HEK293 (cell line): ENCODE measurements around the gene HK2.

Source experiments
- CTCF ChIA-PET: fragments of 350-600 bp; formaldehyde crosslinking; extraction: SDS; loops from one replicate; lab custom pipeline; 2021; ENCODE audit warnings: antibody characterized with exemption; lab: Yijun Ruan, JAX
- POLR2A ChIA-PET: fragments of 300-600 bp; formaldehyde crosslinking; extraction: SDS; loops from one replicate; lab custom pipeline; 2020; ENCODE audit warnings: antibody characterized with exemption, inconsistent platforms; lab: Yijun Ruan, JAX
- H3K27ac ChIP-seq: fragments of 200-500 bp; sonication (Bioruptor generic); 2 replicates; pipeline ENCODE4 v1.5.1; 2014; ENCODE audit warnings: low read depth, low read length, control low read depth, inconsistent platforms; ENCODE audit errors: extremely low read depth
- H3K36me3 ChIP-seq, 2 experiments: fragments of 200-500 bp in 1 of 2; sonication (Bioruptor generic) in 1 of 2; 1 replicate in 1 of 2; 2 replicates in 1 of 2; pipeline ENCODE4 v1.5.1; 2014 to 2017; ENCODE audit warnings: inconsistent platforms in 2 of 2, low read length in 2 of 2; ENCODE audit not compliant: control insufficient read depth in 2 of 2, insufficient read depth in 1 of 2
- H3K4me1 ChIP-seq: fragments of 200-500 bp; sonication (Bioruptor generic); 2 replicates; pipeline ENCODE4 v1.5.1; 2014; ENCODE audit warnings: mild to moderate bottlenecking, low read length, inconsistent platforms; ENCODE audit not compliant: control insufficient read depth, insufficient read depth
- H3K4me3 ChIP-seq: 2 replicates; pipeline ENCODE4 v1.5.1; 2011; ENCODE audit warnings: low read depth, mild to moderate bottlenecking, control low read depth, low read length, moderate library complexity
- H3K9me3 ChIP-seq: fragments of 200-500 bp; sonication (Bioruptor generic); 2 replicates; pipeline ENCODE4 v1.5.1; 2014; ENCODE audit warnings: low read depth, low read length, inconsistent platforms; ENCODE audit not compliant: control insufficient read depth, insufficient read depth
- GFI1B ChIP-seq: fragments of 450-650 bp; formaldehyde crosslinking; IDR thresholded peaks from 2 replicates; pipeline ENCODE4 v1.5.1; 2016; ENCODE audit warnings: missing biosample characterization, missing genetic modification characterization
- HOXD13 ChIP-seq: sonication (generic); formaldehyde crosslinking; IDR thresholded peaks from 2 replicates; pipeline ENCODE4 v1.8.0; 2022; ENCODE audit warnings: missing genetic modification reagents, borderline replicate concordance
- INSM2 ChIP-seq: fragments of 450-650 bp; formaldehyde crosslinking; IDR thresholded peaks from 2 replicates; pipeline ENCODE4 v1.5.1; 2016; ENCODE audit warnings: missing biosample characterization, missing genetic modification characterization
- MYNN ChIP-seq: fragments of 450-650 bp; formaldehyde crosslinking; IDR thresholded peaks from 2 replicates; pipeline ENCODE4 v1.5.1; 2016; ENCODE audit warnings: missing biosample characterization, missing genetic modification characterization, borderline replicate concordance
- PRDM2 ChIP-seq: fragments of 450-650 bp; formaldehyde crosslinking; IDR thresholded peaks from 2 replicates; pipeline ENCODE4 v1.5.1; 2016; ENCODE audit warnings: missing biosample characterization, missing genetic modification characterization, borderline replicate concordance
- ZBTB1 ChIP-seq: fragments of 450-650 bp; formaldehyde crosslinking; IDR thresholded peaks from 2 replicates; pipeline ENCODE4 v1.5.1; 2016; ENCODE audit warnings: missing biosample characterization, missing genetic modification characterization
- ZBTB8A ChIP-seq: fragments of 450-650 bp; formaldehyde crosslinking; IDR thresholded peaks from 2 replicates; pipeline ENCODE4 v1.5.1; 2016; ENCODE audit warnings: missing biosample characterization, missing genetic modification characterization
- ZFP41 ChIP-seq: fragments of 450-650 bp; formaldehyde crosslinking; IDR thresholded peaks from 2 replicates; pipeline ENCODE4 v1.5.1; 2016; ENCODE audit warnings: missing biosample characterization, missing genetic modification characterization, borderline replicate concordance
- ZNF10 ChIP-seq: fragments of 450-650 bp; formaldehyde crosslinking; IDR thresholded peaks from 2 replicates; pipeline ENCODE4 v1.5.1; 2017; ENCODE audit warnings: missing biosample characterization, missing genetic modification characterization
- ZNF138 ChIP-seq: fragments of 450-650 bp; formaldehyde crosslinking; IDR thresholded peaks from 2 replicates; pipeline ENCODE4 v1.5.1; 2016; ENCODE audit warnings: missing biosample characterization, missing genetic modification characterization, borderline replicate concordance
- ZNF146 ChIP-seq: fragments of 450-650 bp; formaldehyde crosslinking; IDR thresholded peaks from 2 replicates; pipeline ENCODE4 v1.5.1; 2016; ENCODE audit warnings: missing biosample characterization, missing genetic modification characterization
- ZNF175 ChIP-seq: fragments of 450-650 bp; formaldehyde crosslinking; IDR thresholded peaks from 2 replicates; pipeline ENCODE4 v1.5.1; 2016; ENCODE audit warnings: missing biosample characterization, missing genetic modification characterization
- ZNF214 ChIP-seq: fragments of 450-650 bp; formaldehyde crosslinking; IDR thresholded peaks from 2 replicates; pipeline ENCODE4 v1.5.1; 2017; ENCODE audit warnings: missing biosample characterization, mild to moderate bottlenecking, missing genetic modification characterization, borderline replicate concordance
- ZNF23 ChIP-seq: fragments of 450-650 bp; formaldehyde crosslinking; IDR thresholded peaks from 2 replicates; pipeline ENCODE4 v1.5.1; 2016; ENCODE audit warnings: missing biosample characterization, missing genetic modification characterization, borderline replicate concordance
- ZNF311 ChIP-seq: fragments of 450-650 bp; formaldehyde crosslinking; IDR thresholded peaks from 2 replicates; pipeline ENCODE4 v1.5.1; 2017; ENCODE audit warnings: missing biosample characterization, missing genetic modification characterization, borderline replicate concordance
- ZNF335 ChIP-seq: fragments of 450-650 bp; formaldehyde crosslinking; conservative IDR thresholded peaks from 2 replicates; pipeline ENCODE4 v1.5.1; 2016; ENCODE audit warnings: missing biosample characterization, missing genetic modification characterization
- ZNF341 ChIP-seq: fragments of 450-650 bp; formaldehyde crosslinking; IDR thresholded peaks from 2 replicates; pipeline ENCODE4; 2016; ENCODE audit warnings: low read depth, missing biosample characterization, missing genetic modification characterization
- ZNF354C ChIP-seq: fragments of 450-650 bp; formaldehyde crosslinking; IDR thresholded peaks from 2 replicates; pipeline ENCODE4 v1.5.1; 2016; ENCODE audit warnings: missing biosample characterization, missing genetic modification characterization, low read depth, borderline replicate concordance
- ZNF366 ChIP-seq: fragments of 450-650 bp; formaldehyde crosslinking; conservative IDR thresholded peaks from 2 replicates; pipeline ENCODE4 v1.5.1; 2016; ENCODE audit warnings: missing biosample characterization, missing genetic modification characterization
- ZNF580 ChIP-seq: fragments of 450-650 bp; formaldehyde crosslinking; IDR thresholded peaks from 2 replicates; pipeline ENCODE4 v1.5.1; 2016; ENCODE audit warnings: missing biosample characterization, missing genetic modification characterization
- ZNF670 ChIP-seq: fragments of 450-650 bp; formaldehyde crosslinking; IDR thresholded peaks from 2 replicates; pipeline ENCODE4 v1.5.1; 2016; ENCODE audit warnings: missing biosample characterization, missing genetic modification characterization, low read depth
- ZNF76 ChIP-seq: fragments of 450-650 bp; formaldehyde crosslinking; IDR thresholded peaks from 2 replicates; pipeline ENCODE4; 2016; ENCODE audit warnings: low read depth, missing biosample characterization, missing genetic modification characterization, borderline replicate concordance
- ZNF791 ChIP-seq: fragments of 450-650 bp; formaldehyde crosslinking; IDR thresholded peaks from 2 replicates; pipeline ENCODE4 v1.5.1; 2016; ENCODE audit warnings: missing biosample characterization, missing genetic modification characterization
- ZNF792 ChIP-seq: fragments of 450-650 bp; formaldehyde crosslinking; IDR thresholded peaks from 2 replicates; pipeline ENCODE4 v1.5.1; 2016; ENCODE audit warnings: missing biosample characterization, missing genetic modification characterization
- ZSCAN4 ChIP-seq: fragments of 450-650 bp; formaldehyde crosslinking; IDR thresholded peaks from 2 replicates; pipeline ENCODE4 v1.5.1; 2017; ENCODE audit warnings: missing biosample characterization, missing genetic modification characterization
- TF ChIP-seq, protein P1 (sequence below): fragments of 450-650 bp; formaldehyde crosslinking; IDR thresholded peaks from 2 replicates; pipeline ENCODE4 v1.5.1; 2016; ENCODE audit warnings: missing biosample characterization, missing genetic modification characterization
- TF ChIP-seq, protein P2 (sequence below): fragments of 450-650 bp; formaldehyde crosslinking; IDR thresholded peaks from 2 replicates; pipeline ENCODE4 v1.5.1; 2016; ENCODE audit warnings: missing biosample characterization, missing genetic modification characterization

HK2 gene

GRCh38 chr2:74831693-74832530, 2.0 kb upstream of the HK2 start:
- H3K4me3 ChIP-seq = no peak overlapping the region
- H3K36me3 ChIP-seq = no peaks in the 10 kb centered on the region
- no peaks in the 10 kb centered on the region for H3K4me1 ChIP-seq
- no peak overlapping the region for H3K27ac ChIP-seq
- ChIA-PET CTCF (interaction anchor here (1.2 kb wide), 1 partner anchor 8 kb away, joined by 4 read pairs; no protein-coding TSS in a partner anchor), POLR2A (no interaction called here)
- H3K9me3 ChIP-seq = no peaks in the 10 kb centered on the region
- TF ChIP-seq ZNF670 (tag by site-specific recombination) (no peak), ZNF175 (tag by site-specific recombination) (no peak), MYNN (tag by site-specific recombination) (no peak), ZNF10 (tag by site-specific recombination) (no peak), ZNF146 (no peak), ZNF335 (tag by site-specific recombination) (peak; percentile 20; the same call in 1 of the 2 replicates), ZNF580 (tag by site-specific recombination) (no peak), ZSCAN4 (no peak), ZFP41 (tag by site-specific recombination) (no peak), ZNF341 (tag by site-specific recombination) (no peak), PRDM2 (no peak), ZNF23 (no peak), ZNF791 (tag by site-specific recombination) (no peak), ZNF366 (peak; percentile 66; the same call in 1 of the 2 replicates), ZBTB8A (tag by site-specific recombination) (no peak), ZNF214 (tag by site-specific recombination) (no peak), ZNF311 (tag by site-specific recombination) (no peak), ZNF138 (no peak), ZNF354C (tag by site-specific recombination) (no peak), ZNF792 (no peak), HOXD13 (CRISPR knock-in tag) (no peak), INSM2 (tag by site-specific recombination) (no peak), ZBTB1 (tag by site-specific recombination) (no peak), ZNF76 (tag by site-specific recombination) (no peak), GFI1B (no peak)
- TF ChIP-seq, protein P1, sequence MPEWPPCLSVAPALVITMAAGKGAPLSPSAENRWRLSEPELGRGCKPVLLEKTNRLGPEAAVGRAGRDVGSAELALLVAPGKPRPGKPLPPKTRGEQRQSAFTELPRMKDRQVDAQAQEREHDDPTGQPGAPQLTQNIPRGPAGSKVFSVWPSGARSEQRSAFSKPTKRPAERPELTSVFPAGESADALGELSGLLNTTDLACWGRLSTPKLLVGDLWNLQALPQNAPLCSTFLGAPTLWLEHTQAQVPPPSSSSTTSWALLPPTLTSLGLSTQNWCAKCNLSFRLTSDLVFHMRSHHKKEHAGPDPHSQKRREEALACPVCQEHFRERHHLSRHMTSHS = no peak
- TF ChIP-seq, protein P2, sequence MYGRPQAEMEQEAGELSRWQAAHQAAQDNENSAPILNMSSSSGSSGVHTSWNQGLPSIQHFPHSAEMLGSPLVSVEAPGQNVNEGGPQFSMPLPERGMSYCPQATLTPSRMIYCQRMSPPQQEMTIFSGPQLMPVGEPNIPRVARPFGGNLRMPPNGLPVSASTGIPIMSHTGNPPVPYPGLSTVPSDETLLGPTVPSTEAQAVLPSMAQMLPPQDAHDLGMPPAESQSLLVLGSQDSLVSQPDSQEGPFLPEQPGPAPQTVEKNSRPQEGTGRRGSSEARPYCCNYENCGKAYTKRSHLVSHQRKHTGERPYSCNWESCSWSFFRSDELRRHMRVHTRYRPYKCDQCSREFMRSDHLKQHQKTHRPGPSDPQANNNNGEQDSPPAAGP (tag by site-specific recombination) = no peak
